Measurements from ENCODE around the gene LTO1.

Gene LTO1

GRCh38 chr11:69703453-69703767 lies 28.3 kb upstream of the LTO1 start:
- Histone ChIP-seq H3K27ac (no peak overlapping the region), H3K36me3 (no peaks in the 10 kb centered on the region), H3K27me3 (peaks cover 100% of the 10 kb centered on the region), H3K4me1 (ENCODE audit: control insufficient read depth in 1 of 2, insufficient read depth in 1 of 2, low read depth in 1 of 2, low read length in 1 of 2) (no peaks in the 10 kb centered on the region), H3K4me3 (ENCODE audit: low read depth in 1 of 2, low read length in 1 of 2) (no peak overlapping the region), H3K9me3 (no peaks in the 10 kb centered on the region)
- TF ChIP-seq, protein P1, sequence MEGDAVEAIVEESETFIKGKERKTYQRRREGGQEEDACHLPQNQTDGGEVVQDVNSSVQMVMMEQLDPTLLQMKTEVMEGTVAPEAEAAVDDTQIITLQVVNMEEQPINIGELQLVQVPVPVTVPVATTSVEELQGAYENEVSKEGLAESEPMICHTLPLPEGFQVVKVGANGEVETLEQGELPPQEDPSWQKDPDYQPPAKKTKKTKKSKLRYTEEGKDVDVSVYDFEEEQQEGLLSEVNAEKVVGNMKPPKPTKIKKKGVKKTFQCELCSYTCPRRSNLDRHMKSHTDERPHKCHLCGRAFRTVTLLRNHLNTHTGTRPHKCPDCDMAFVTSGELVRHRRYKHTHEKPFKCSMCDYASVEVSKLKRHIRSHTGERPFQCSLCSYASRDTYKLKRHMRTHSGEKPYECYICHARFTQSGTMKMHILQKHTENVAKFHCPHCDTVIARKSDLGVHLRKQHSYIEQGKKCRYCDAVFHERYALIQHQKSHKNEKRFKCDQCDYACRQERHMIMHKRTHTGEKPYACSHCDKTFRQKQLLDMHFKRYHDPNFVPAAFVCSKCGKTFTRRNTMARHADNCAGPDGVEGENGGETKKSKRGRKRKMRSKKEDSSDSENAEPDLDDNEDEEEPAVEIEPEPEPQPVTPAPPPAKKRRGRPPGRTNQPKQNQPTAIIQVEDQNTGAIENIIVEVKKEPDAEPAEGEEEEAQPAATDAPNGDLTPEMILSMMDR (IDR thresholded peaks at IDR 0.05): no peak

DNA sequence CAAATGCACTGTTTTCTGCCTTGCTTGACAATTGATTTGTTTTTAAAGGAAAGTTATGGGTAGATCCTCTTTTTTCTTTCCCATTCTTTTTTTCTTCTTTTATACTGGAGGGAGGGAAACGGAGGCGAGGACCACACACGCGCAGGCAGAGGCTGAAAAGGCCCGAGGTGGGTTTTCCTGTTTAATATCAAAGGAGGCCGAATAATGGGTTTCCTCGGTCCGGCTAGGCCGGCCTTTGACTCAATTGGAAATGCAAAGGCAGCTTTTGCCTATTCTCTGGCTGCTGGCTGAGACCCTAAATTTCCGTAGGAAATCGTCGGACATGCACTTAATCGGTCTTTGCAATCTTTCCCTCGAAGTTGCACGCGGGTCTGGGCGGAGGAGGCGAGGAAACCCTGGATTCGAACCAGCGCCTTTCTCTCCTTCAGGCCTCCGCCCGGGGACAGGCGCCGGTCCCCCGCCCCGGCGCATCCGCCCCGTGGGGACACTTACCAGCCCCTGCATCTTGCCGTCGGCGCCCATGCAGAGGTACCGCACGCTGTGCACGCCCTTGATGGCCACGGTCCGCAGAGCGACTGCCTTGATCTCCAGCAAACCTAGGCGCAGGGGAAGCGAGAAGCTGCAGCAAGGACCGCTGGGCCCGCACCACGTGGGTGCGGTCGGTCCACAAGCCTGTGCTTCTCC lies 27.8 kb upstream of the LTO1 start:
- no peaks in the 10 kb centered on the region for H3K36me3 ChIP-seq
- no peaks in the 10 kb centered on the region for H3K9me3 ChIP-seq
- peaks cover 100% of the 10 kb centered on the region for H3K27me3 ChIP-seq
- H3K4me1 ChIP-seq (ENCODE audit: control insufficient read depth in 1 of 2, insufficient read depth in 1 of 2, low read depth in 1 of 2, low read length in 1 of 2): no peaks in the 10 kb centered on the region
- H3K27ac ChIP-seq: no peak overlapping the region
- no peak overlapping the region for H3K4me3 ChIP-seq (ENCODE audit: low read depth in 1 of 2, low read length in 1 of 2)
- TF ChIP-seq, protein P1 (IDR thresholded peaks at IDR 0.05): no peak

DNA sequence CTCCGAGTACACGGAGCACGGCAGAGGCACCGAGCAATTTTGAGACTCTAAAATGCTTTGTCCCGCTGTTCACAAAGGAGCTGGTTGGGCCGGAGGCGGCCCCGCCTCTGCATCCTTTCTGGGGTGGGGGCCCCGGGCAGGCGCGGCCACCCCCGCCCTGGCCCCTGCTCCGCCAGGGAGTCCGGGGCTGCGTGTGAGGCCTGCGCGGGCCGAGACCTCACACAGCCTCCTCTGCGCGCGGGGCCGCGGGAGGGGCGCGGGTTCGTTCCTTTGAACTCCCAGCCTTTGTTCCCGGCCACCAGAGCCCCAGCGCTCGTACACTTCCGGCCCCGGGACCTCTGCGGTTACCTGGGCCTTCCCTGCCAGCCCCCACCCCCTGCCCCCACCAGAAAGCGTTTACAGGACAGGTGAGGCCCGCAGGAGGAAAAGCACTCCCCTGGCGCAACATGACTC lies 27.1 kb upstream of the LTO1 start:
- H3K27me3 ChIP-seq: peaks cover 99% of the 10 kb centered on the region
- H3K9me3 ChIP-seq: no peaks in the 10 kb centered on the region
- no peak overlapping the region for H3K27ac ChIP-seq
- H3K4me1 ChIP-seq (ENCODE audit: control insufficient read depth in 1 of 2, insufficient read depth in 1 of 2, low read depth in 1 of 2, low read length in 1 of 2): no peaks in the 10 kb centered on the region
- H3K4me3 ChIP-seq (ENCODE audit: low read depth in 1 of 2, low read length in 1 of 2): no peak overlapping the region
- TF ChIP-seq, protein P1 (IDR thresholded peaks at IDR 0.05): no peak
- H3K36me3 ChIP-seq: no peaks in the 10 kb centered on the region

DNA sequence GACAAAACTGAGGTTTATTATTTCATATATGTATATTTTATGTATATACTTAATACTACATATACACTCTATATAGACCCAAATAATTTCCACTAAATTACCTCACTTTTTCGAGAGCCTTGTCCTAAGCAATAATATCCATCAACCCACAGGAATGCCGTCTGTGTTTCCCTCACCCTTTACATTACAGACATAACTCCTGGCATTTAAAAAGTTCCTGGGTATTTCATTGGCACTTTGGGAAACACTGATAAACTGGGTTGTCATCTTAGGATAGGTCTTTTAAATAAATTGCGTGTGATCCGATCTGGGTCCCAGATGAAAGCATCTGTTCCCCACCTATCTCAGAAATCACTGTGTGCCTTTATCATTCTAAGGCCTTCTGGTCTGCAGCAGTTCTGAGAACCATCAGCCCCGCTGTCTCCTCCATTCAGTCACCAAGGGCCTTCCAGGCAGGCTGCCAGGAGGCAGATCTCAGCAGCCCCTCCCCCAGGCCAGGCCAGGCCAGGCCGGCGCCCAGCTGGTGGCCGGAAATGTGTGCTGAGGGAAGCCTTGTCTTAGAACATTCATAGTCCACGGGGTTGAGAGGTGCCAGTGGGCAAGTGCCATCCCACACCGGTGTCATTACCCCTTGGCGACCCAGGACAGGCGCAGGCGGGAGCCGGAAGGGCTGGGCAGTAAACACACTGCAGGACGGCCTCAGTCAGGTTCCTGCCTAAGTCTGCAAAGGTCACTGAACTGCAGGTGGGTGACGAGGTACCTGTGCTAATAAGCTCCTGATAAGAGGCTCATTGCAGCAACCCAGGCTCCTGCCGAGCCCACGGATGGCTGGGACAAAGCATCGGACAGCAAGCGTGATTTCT lies 25.4 kb upstream of the LTO1 start:
- TF ChIP-seq, protein P1 (IDR thresholded peaks at IDR 0.05): no peak
- H3K36me3 ChIP-seq: no peaks in the 10 kb centered on the region
- H3K27ac ChIP-seq: no peak overlapping the region
- H3K27me3 ChIP-seq: peaks cover 98% of the 10 kb centered on the region
- no peaks in the 10 kb centered on the region for H3K4me1 ChIP-seq (ENCODE audit: control insufficient read depth in 1 of 2, insufficient read depth in 1 of 2, low read depth in 1 of 2, low read length in 1 of 2)
- H3K4me3 ChIP-seq (ENCODE audit: low read depth in 1 of 2, low read length in 1 of 2): no peak overlapping the region
- H3K9me3 ChIP-seq: no peaks in the 10 kb centered on the region

DNA sequence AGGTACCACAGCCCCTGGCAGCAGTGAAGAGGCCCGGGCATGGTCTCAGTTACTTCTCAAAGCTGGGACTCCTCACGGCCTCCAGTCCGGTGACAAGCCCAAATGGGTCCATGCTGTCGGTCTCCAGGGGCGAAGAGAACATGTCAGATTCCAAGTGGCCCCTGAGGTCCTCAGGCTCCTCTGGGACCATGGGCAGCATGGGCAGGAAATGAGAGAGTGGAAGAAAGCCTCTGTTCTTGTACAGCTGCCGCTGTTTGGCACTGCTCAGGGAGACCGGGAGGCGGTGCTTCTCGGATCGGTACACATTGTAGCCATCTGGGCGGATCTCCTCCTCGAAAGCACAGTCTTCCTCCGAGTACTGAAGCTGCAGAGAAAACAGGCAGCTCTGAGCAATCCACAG lies 24.1 kb upstream of the LTO1 start:
- TF ChIP-seq, protein P1 (IDR thresholded peaks at IDR 0.05): no peak
- Histone ChIP-seq H3K4me1 (ENCODE audit: control insufficient read depth in 1 of 2, insufficient read depth in 1 of 2, low read depth in 1 of 2, low read length in 1 of 2) (no peaks in the 10 kb centered on the region), H3K36me3 (no peaks in the 10 kb centered on the region), H3K9me3 (no peaks in the 10 kb centered on the region), H3K4me3 (ENCODE audit: low read depth in 1 of 2, low read length in 1 of 2) (no peak overlapping the region), H3K27me3 (peaks cover 98% of the 10 kb centered on the region), H3K27ac (no peak overlapping the region)

Measured in neutrophil (primary cell).